Mesenchymal stem cell (in vitro differentiated cells and primary cell): Measurements from ENCODE around the gene POLRMT.

Source experiments
- DNase-seq: peaks from one replicate; pipeline ENCODE4 v3.0.0-alpha.2; 2013
- H2AFZ ChIP-seq: one replicate; pipeline ENCODE4 v1.6.1; 2013; ENCODE audit warnings: low read depth, mild to moderate bottlenecking, control low read depth, inconsistent platforms, low read length, moderate library complexity
- H2AK5ac ChIP-seq: 2 replicates; pipeline ENCODE4 v1.6.1; 2013; ENCODE audit warnings: low read length, moderate library complexity, mild to moderate bottlenecking, inconsistent platforms; ENCODE audit not compliant: severe bottlenecking
- H2BK120ac ChIP-seq: one replicate; pipeline ENCODE4 v1.6.1; 2013; ENCODE audit warnings: low read depth, mild to moderate bottlenecking, inconsistent platforms, low read length, moderate library complexity
- H2BK12ac ChIP-seq, 2 experiments: one replicate each; pipeline ENCODE4 v1.6.1; 2013; ENCODE audit warnings: inconsistent platforms in 2 of 2, low read length in 2 of 2, mild to moderate bottlenecking in 2 of 2, moderate library complexity in 2 of 2, control low read depth in 1 of 2
- H2BK15ac ChIP-seq: one replicate; pipeline ENCODE4 v1.6.1; 2013; ENCODE audit warnings: mild to moderate bottlenecking, low read depth, inconsistent platforms; ENCODE audit not compliant: poor library complexity, severe bottlenecking
- H2BK5ac ChIP-seq: 2 replicates; pipeline ENCODE4 v1.6.1; 2013; ENCODE audit warnings: low read depth, mild to moderate bottlenecking, low read length, control low read depth, inconsistent platforms; ENCODE audit not compliant: poor library complexity, severe bottlenecking
- H3K14ac ChIP-seq, 2 experiments: one replicate each; pipeline ENCODE4 v1.6.1; 2013; ENCODE audit warnings: inconsistent platforms in 2 of 2, low read length in 2 of 2, control low read depth in 1 of 2, mild to moderate bottlenecking in 1 of 2, moderate library complexity in 1 of 2
- H3K18ac ChIP-seq, 2 experiments: one replicate each; pipeline ENCODE4 v1.6.1; 2013; ENCODE audit warnings: inconsistent platforms in 2 of 2, low read length in 2 of 2, control low read depth in 1 of 2, low read depth in 1 of 2, mild to moderate bottlenecking in 1 of 2
- H3K23ac ChIP-seq, 2 experiments: one replicate each; pipeline ENCODE4 v1.6.1; 2013; ENCODE audit warnings: inconsistent platforms in 2 of 2, low read length in 2 of 2, mild to moderate bottlenecking in 2 of 2, moderate library complexity in 2 of 2, control low read depth in 1 of 2
- H3K27ac ChIP-seq: 2 replicates; pipeline ENCODE4 v1.5.1; 2013; ENCODE audit warnings: mild to moderate bottlenecking, moderate library complexity, low read length, control low read depth, inconsistent platforms; ENCODE audit not compliant: poor library complexity, severe bottlenecking
- H3K27me3 ChIP-seq, 2 experiments: 2 replicates each; pipeline versions ENCODE4 v1.6.1 to v1.7.0; 2013; ENCODE audit warnings: low read length in 2 of 2, mild to moderate bottlenecking in 2 of 2, moderate library complexity in 2 of 2, control low read depth in 1 of 2, inconsistent platforms in 1 of 2; ENCODE audit not compliant: control insufficient read depth in 1 of 2, insufficient read depth in 1 of 2
- H3K36me3 ChIP-seq, 2 experiments: 2 replicates each; pipeline versions ENCODE4 v1.6.1 to v1.7.0; 2013; ENCODE audit warnings: low read length in 2 of 2, control low read depth in 1 of 2, inconsistent platforms in 1 of 2, low read depth in 1 of 2, mild to moderate bottlenecking in 1 of 2; ENCODE audit not compliant: insufficient read depth in 2 of 2, control insufficient read depth in 1 of 2
- H3K4ac ChIP-seq, 2 experiments: one replicate each; pipeline ENCODE4 v1.6.1; 2013; ENCODE audit warnings: inconsistent platforms in 2 of 2, low read length in 2 of 2, mild to moderate bottlenecking in 2 of 2, moderate library complexity in 2 of 2, control low read depth in 1 of 2, low read depth in 1 of 2
- H3K4me1 ChIP-seq: 2 replicates; pipeline ENCODE4 v1.6.1; 2013; ENCODE audit warnings: low read depth, low read length, control low read depth; ENCODE audit not compliant: control insufficient read depth, insufficient read depth
- H3K4me2 ChIP-seq: 2 replicates; pipeline ENCODE4 v1.6.1; 2013; ENCODE audit warnings: low read length, mild to moderate bottlenecking, inconsistent platforms; ENCODE audit not compliant: poor library complexity, severe bottlenecking
- H3K4me3 ChIP-seq, 2 experiments: 2 replicates each; pipeline versions ENCODE4 v1.5.1 to v1.7.0; 2013; ENCODE audit warnings: low read length in 2 of 2, mild to moderate bottlenecking in 2 of 2, control low read depth in 1 of 2, low read depth in 1 of 2; ENCODE audit not compliant: insufficient read depth in 1 of 2
- H3K79me1 ChIP-seq: replicated peaks from 2 replicates; pipeline ENCODE4 v1.6.1; 2013; ENCODE audit warnings: mild to moderate bottlenecking, control low read depth, low read length, inconsistent platforms; ENCODE audit not compliant: poor library complexity, severe bottlenecking
- H3K9ac ChIP-seq: 2 replicates; pipeline ENCODE4 v1.7.0; 2013; ENCODE audit warnings: mild to moderate bottlenecking, low read length, moderate library complexity
- H3K9me3 ChIP-seq: 2 replicates; pipeline ENCODE4 v1.7.0; 2013; ENCODE audit warnings: mild to moderate bottlenecking, low read length; ENCODE audit not compliant: control insufficient read depth
- H4K8ac ChIP-seq: one replicate; pipeline ENCODE4 v1.6.1; 2013; ENCODE audit warnings: inconsistent platforms, mild to moderate bottlenecking, low read length, moderate library complexity
- H4K91ac ChIP-seq: one replicate; pipeline ENCODE4 v1.6.1; 2013; ENCODE audit warnings: mild to moderate bottlenecking, low read length, inconsistent platforms
- WGBS: methylation state at CpG from one replicate; pipeline ENCODE4 v1.1.7; 2013; ENCODE audit warnings: mixed read lengths; 5-methylcytosine and 5-hydroxymethylcytosine counted together

The POLRMT gene

DNA sequence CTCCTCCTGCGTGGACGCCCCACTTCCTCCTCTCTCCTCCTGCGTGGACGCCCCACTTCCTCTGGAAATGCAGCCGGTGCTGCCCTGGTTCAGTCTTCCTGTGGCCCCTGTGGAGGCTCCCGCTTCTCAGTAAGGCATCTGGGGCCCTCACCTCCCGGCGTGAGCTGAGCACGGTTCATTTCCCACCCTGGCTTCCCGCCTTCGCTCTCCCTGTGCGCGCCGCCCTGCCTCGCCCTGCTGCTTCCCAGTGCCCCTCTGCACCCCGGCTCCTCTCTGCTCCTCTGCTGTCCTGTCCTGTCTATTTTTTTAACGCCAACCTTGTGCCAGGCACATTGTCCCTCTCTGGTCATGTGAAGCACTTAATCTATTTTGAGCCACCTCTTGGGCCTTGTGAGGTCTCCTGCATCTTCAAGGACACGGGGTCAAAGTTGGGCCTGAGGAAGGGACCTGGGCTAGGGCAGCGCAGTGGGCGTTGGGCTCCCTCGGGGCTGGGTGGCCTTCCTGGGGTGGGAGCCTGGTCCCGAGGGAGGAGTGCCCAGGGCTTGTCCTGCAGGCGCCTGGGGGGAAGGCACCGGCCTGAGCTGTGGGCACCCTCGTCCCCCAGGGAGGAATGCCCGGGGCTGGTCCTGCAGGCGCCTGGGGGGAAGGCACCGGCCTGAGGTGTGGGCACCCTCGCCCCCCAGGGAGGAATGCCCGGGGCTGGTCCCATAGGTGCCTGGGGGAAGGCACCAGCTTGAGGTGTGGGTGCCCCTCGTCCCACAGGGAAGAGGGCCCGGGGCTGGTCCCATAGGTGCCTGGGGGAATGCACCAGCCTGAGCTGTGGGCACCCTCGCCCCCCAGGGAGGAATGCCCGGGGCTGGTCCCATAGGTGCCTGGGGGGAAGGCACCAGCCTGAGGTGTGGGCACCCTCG, 30.7 kb downstream of the POLRMT start:
- 87% methylated on average over 33 of the region's 35 CpGs for WGBS
- Histone ChIP-seq H3K4me2 (no peak overlapping the region), H3K9ac (no peak overlapping the region), H3K36me3 (peaks cover 0 to 7% of the 10 kb centered on the region in 2 experiments), H2BK12ac (no peak overlapping the region), H4K8ac (no peak overlapping the region), H3K4me1 (no peaks in the 10 kb centered on the region), H3K9me3 (no peaks in the 10 kb centered on the region), H2BK120ac (no peak overlapping the region), H4K91ac (no peak overlapping the region), H2AFZ (no peak overlapping the region), H3K4me3 (no peak overlapping the region), H3K79me1 (peaks cover 2% of the 10 kb centered on the region), H2AK5ac (no peak overlapping the region), H2BK5ac (no peak overlapping the region), H3K18ac (no peak overlapping the region), H3K27ac (no peak overlapping the region), H3K4ac (no peak overlapping the region), H3K27me3 (peaks cover 0 to 5% of the 10 kb centered on the region in 2 experiments), H3K23ac (no peak overlapping the region), H3K14ac (no peak overlapping the region), H2BK15ac (no peak overlapping the region)
- no peak for DNase-seq

DNA sequence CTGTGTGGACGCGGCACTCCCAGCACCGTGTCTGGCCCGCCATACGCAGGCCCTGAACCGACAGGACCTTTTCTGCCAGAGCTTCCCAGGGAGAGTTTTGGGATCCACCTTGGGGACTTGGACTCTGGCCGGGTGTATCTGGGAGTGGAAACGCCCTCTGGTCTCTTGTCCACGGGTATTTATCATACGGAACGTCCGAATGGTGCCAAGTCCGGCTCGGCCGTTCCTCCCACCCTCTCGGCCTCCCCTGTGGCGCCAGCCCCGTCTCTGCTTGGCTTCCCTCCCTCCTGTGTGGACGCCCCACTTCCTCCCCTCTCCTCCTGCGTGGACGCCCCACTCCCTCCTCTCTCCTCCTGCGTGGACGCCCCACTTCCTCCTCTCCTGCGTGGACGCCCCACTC, 31.5 kb downstream of the POLRMT start:
- no peak for DNase-seq
- Histone ChIP-seq H2BK15ac (no peak overlapping the region), H3K4me2 (no peak overlapping the region), H3K4me1 (no peaks in the 10 kb centered on the region), H3K14ac (no peak overlapping the region), H2AFZ (no peak overlapping the region), H2BK5ac (no peak overlapping the region), H3K23ac (no peak overlapping the region), H4K91ac (no peak overlapping the region), H4K8ac (no peak overlapping the region), H2BK120ac (no peak overlapping the region), H2BK12ac (no peak overlapping the region), H3K9ac (no peak overlapping the region), H3K27me3 (peaks cover 0 to 9% of the 10 kb centered on the region in 2 experiments), H3K36me3 (peaks cover 0 to 4% of the 10 kb centered on the region in 2 experiments), H3K18ac (no peak overlapping the region), H3K79me1 (peaks cover 6% of the 10 kb centered on the region), H3K4me3 (no peak overlapping the region), H2AK5ac (no peak overlapping the region), H3K4ac (no peak overlapping the region), H3K27ac (no peak overlapping the region), H3K9me3 (no peaks in the 10 kb centered on the region)
- WGBS = 92% methylated on average over 25 of the region's 25 CpGs

- Histone ChIP-seq H3K27ac (no peak overlapping the region), H2AFZ (no peak overlapping the region), H3K4me1 (no peaks in the 10 kb centered on the region), H3K18ac (no peak overlapping the region), H3K9me3 (no peaks in the 10 kb centered on the region), H4K8ac (no peak overlapping the region), H3K4me3 (no peak overlapping the region), H3K23ac (no peak overlapping the region), H4K91ac (no peak overlapping the region), H3K36me3 (peaks cover 0 to 4% of the 10 kb centered on the region in 2 experiments), H3K79me1 (peaks cover 9% of the 10 kb centered on the region), H3K27me3 (peaks cover 0 to 14% of the 10 kb centered on the region in 2 experiments), H2BK120ac (no peak overlapping the region), H3K9ac (no peak overlapping the region), H3K4me2 (no peak overlapping the region), H2BK12ac (no peak overlapping the region), H3K14ac (peak overlapping the region in 1 of 2 experiments; percentile 88), H2BK5ac (no peak overlapping the region), H3K4ac (no peak overlapping the region), H2AK5ac (no peak overlapping the region), H2BK15ac (no peak overlapping the region)
- 91% methylated on average over 28 of the region's 28 CpGs for WGBS
- DNase-seq = no peak
Observed at GRCh38 chr19:601310-601709, 32.0 kb downstream of the POLRMT start.

GRCh38 chr19:597406-598315, 35.7 kb downstream of the POLRMT start:
- no peak for DNase-seq
- no peak overlapping the region for H2BK15ac ChIP-seq
- no peak overlapping the region for H3K4ac ChIP-seq
- peaks cover 4% of the 10 kb centered on the region for H3K4me1 ChIP-seq
- H3K79me1 ChIP-seq = peaks cover 12% of the 10 kb centered on the region
- H3K14ac ChIP-seq = no peak overlapping the region
- H2BK5ac ChIP-seq = no peak overlapping the region
- WGBS = 75% methylated on average over 18 of the region's 18 CpGs
- H2AK5ac ChIP-seq = no peak overlapping the region
- no peak overlapping the region for H3K4me3 ChIP-seq
- peaks cover 0 to 45% of the 10 kb centered on the region in 2 experiments for H3K27me3 ChIP-seq
- H3K9me3 ChIP-seq = no peaks in the 10 kb centered on the region
- H2AFZ ChIP-seq = no peak overlapping the region
- no peak overlapping the region for H3K27ac ChIP-seq
- peaks cover 0 to 4% of the 10 kb centered on the region in 2 experiments for H3K36me3 ChIP-seq
- H2BK12ac ChIP-seq = no peak overlapping the region
- no peak overlapping the region for H3K18ac ChIP-seq
- no peak overlapping the region for H3K23ac ChIP-seq
- no peak overlapping the region for H3K4me2 ChIP-seq
- H4K91ac ChIP-seq = no peak overlapping the region
- no peak overlapping the region for H3K9ac ChIP-seq
- no peak overlapping the region for H4K8ac ChIP-seq
- H2BK120ac ChIP-seq = no peak overlapping the region
